Neural crest cell (in vitro differentiated cells): ENCODE measurements around the gene EDEM3. TPM values are rescaled to one million over a fixed set of nuclear protein-coding genes. Genes with fewer than 3 reads are reported as not detected.
"Not testable (repeated sequence)": the region's sequence is repeated elsewhere in the genome, so short reads cannot be mapped to it uniquely, and the experiment has no call there.

Experiments used
- DNase-seq: peaks from one replicate; pipeline ENCODE4 v3.0.0; 2021; ENCODE audit warnings: low read depth, mixed read lengths, low spot score
- H3K27ac Mint-ChIP-seq: one replicate; pipeline ENCODE4 v1.8.0; 2021; ENCODE audit warnings: mild to moderate bottlenecking, mixed read lengths; ENCODE audit not compliant: unreplicated experiment
- H3K27me3 Mint-ChIP-seq: 2 replicates; pipeline ENCODE4 v1.8.0; 2021; ENCODE audit warnings: low read depth, mild to moderate bottlenecking, mixed read lengths
- H3K36me3 Mint-ChIP-seq: 2 replicates; pipeline ENCODE4 v1.8.0; 2021; ENCODE audit warnings: low read depth, mild to moderate bottlenecking, mixed read lengths
- H3K4me1 Mint-ChIP-seq: 2 replicates; pipeline ENCODE4 v1.8.0; 2021; ENCODE audit warnings: mixed read lengths
- H3K4me3 Mint-ChIP-seq: one replicate; pipeline ENCODE4 v1.8.0; 2021; ENCODE audit warnings: mild to moderate bottlenecking, mixed read lengths
- H3K9me3 Mint-ChIP-seq: 2 replicates; pipeline ENCODE4 v1.8.0; 2021; ENCODE audit warnings: mixed read lengths
- CTCF ChIP-seq: fragments of 200-600 bp; sonication (generic); conservative IDR thresholded peaks from 2 replicates; pipeline ENCODE4 v1.5.0; 2021; ENCODE audit warnings: antibody characterized with exemption, mild to moderate bottlenecking
- total RNA-seq: library from RNA; stranded (reverse); gene quantifications from 2 replicates; pipeline ENCODE4 v1.2.1, GENCODE V29; 2021

EDEM3 gene
- total RNA-seq, 1 donor from 2014 or later = 19.8 TPM

DNA sequence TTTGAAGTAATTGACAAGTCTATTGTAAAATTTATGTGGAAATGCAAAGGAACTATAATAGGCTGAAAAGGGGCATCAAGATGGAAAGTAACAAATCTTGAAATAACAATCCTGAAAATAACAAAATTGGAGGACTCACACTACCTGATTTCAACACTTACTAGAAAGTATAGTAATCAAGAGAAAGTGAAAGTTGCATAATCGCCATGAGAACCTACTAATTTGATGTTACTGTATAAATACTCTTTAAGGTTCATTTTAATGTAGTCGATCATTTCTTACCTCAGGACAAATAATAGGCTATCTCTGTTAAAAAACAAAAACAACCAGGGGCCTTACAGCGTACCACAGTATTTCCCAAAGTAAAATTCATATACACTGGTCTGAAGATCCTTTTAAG lies 71.7 kb downstream of the EDEM3 start:
- Mint-ChIP-seq H3K4me3 (no peak overlapping the region), H3K4me1 (no peaks in the 10 kb centered on the region), H3K27me3 (no peaks in the 10 kb centered on the region), H3K27ac (no peak overlapping the region), H3K36me3 (peaks cover 6% of the 10 kb centered on the region), H3K9me3 (peaks cover 9% of the 10 kb centered on the region)
- TF ChIP-seq CTCF = no peak
- no peak for DNase-seq

- H3K4me3 Mint-ChIP-seq, H3K27me3 Mint-ChIP-seq, H3K9me3 Mint-ChIP-seq, H3K36me3 Mint-ChIP-seq, H3K27ac Mint-ChIP-seq, H3K4me1 Mint-ChIP-seq, DNase-seq: not testable (repeated sequence)
Observed at GRCh38 chr1:184680611-184681225, 73.9 kb downstream of the EDEM3 start.

GRCh38 chr1:184679472-184679871 lies 75.2 kb downstream of the EDEM3 start:
- not testable (repeated sequence) for H3K9me3 Mint-ChIP-seq, H3K27me3 Mint-ChIP-seq, H3K4me1 Mint-ChIP-seq, H3K4me3 Mint-ChIP-seq, H3K36me3 Mint-ChIP-seq, DNase-seq, H3K27ac Mint-ChIP-seq

GRCh38 chr1:184677344-184677743 lies 77.3 kb downstream of the EDEM3 start:
- Mint-ChIP-seq H3K4me3 (no peak overlapping the region), H3K9me3 (peaks cover 9% of the 10 kb centered on the region), H3K27me3 (peaks cover 5% of the 10 kb centered on the region), H3K4me1 (no peaks in the 10 kb centered on the region), H3K36me3 (peaks cover 6% of the 10 kb centered on the region), H3K27ac (no peak overlapping the region)
- DNase-seq = no peak
- TF ChIP-seq CTCF = no peak

GRCh38 chr1:184673305-184673704 lies 81.4 kb downstream of the EDEM3 start:
- Mint-ChIP-seq H3K27me3 (peaks cover 27% of the 10 kb centered on the region), H3K27ac (no peak overlapping the region), H3K4me3 (no peak overlapping the region), H3K36me3 (no peaks in the 10 kb centered on the region), H3K9me3 (no peaks in the 10 kb centered on the region), H3K4me1 (peaks cover 23% of the 10 kb centered on the region)
- no peak for TF ChIP-seq CTCF
- no peak for DNase-seq

DNA sequence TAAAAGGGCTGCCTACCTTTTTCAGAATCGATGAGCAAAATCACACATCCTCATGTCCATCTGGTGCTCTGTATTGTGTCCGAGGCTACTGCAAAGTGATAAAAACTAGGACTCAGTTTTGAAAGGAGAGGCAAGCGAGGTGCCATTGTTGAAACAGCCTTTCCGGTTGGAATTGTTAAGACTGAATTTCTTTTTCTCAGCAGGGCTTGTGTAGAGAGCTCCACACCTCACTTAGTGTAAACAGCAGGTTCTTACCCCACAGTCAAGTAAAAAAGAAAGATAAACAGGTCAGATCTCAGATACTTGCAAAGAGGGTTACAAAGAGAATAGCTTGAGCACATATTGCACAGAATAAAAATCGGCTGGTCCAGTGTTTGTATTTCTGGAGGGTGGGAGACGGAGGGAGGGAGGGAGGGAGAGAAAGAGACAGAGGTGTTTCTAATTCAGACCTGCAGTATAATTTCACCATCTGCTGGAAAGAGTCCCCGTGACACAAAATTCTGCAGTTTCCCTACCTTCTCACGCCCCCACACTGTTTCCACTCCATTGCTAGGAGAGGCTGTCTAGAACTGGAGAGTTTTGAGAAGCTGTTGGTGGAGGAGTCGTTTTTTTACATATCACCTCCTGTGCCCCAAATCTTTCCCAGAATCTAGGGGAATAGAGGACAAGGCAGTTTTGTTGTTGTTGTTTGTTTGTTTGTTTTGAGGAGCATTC lies 82.5 kb downstream of the EDEM3 start:
- H3K4me1 Mint-ChIP-seq = peaks cover 27% of the 10 kb centered on the region
- DNase-seq = no peak
- H3K36me3 Mint-ChIP-seq = no peaks in the 10 kb centered on the region
- H3K9me3 Mint-ChIP-seq = no peaks in the 10 kb centered on the region
- no peak for TF ChIP-seq CTCF
- H3K27ac Mint-ChIP-seq = no peak overlapping the region
- peaks cover 32% of the 10 kb centered on the region for H3K27me3 Mint-ChIP-seq
- no peak overlapping the region for H3K4me3 Mint-ChIP-seq
